ENCODE data around the gene SLC24A3. TPM values are rescaled to one million over a fixed set of nuclear protein-coding genes. Genes with fewer than 3 reads are reported as not detected.

SLC24A3 gene
- polyA plus RNA-seq, 1 experiment = 1.7 TPM

DNA sequence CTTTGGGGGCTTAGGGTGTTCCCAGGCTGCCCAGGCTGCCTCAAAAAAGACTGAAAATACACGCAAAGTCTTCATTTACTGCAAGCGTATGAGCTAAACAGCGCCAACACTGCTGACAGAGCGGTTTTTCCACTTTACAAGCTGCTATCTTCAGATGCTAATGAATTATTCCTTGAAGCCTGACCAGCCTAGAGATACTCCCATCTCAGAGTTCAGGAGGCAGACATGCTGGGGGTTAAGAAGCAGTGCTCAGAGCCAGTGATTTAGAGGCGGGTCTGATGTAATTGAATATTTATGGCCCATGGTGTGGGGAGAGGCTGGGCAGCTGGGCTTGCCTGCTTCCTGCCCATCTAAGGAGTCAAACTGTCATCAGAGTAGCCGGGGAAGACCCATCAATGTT, 241.4 kb downstream of the SLC24A3 start:
- CTCF ChIA-PET = no interaction called here
- H3K4me3 ChIP-seq (ENCODE audit: low read depth, low read length) = no peak overlapping the region

DNA sequence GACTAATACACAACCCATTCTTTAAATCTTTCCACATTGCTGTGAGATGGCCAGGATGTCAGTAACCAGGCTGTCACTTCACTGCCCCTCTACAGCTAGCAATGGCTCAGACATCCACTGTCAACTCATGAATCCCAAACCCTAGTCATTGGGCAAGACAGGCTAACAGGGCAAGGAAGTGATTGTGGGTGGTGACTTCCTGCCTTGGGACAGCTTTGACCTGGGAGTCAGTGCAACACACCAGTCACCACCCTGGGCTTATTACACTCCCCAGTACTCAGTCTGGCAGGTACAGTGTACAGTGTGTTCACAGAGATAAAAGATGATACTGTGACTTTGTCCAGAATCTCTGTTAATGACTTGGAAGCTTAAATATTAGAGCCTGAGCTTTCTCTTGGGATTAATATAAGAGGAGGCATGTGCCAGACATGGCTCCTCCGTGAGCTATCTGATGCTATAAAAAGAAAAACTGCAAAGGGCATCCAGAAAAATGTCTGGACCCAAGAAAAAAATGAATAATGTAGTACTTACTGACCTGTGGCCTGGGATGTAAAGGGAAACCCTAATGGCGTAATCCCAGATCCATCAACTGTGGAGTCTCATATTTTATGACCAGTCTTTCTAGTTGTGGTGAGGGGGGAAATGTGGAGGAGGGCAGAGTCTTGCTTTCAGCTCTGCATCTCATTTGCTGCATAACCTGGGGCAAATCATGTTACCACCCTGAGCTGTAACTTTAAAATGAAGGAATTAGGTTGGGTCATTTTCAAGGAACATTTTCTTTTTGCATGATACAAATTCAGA, 244.4 kb downstream of the SLC24A3 start:
- no peaks in the 10 kb centered on the region for H3K27me3 ChIP-seq (ENCODE audit: control insufficient read depth, insufficient read depth, low read length)
- ChIA-PET POLR2A (interaction anchor here (0.7 kb wide), 1 partner anchor 301 kb away, joined by 5 read pairs; no protein-coding TSS in a partner anchor), CTCF (no interaction called here)
- H3K4me3 ChIP-seq (ENCODE audit: low read depth, low read length) = no peak overlapping the region
- DNase-seq (ENCODE audit: low read depth) = no peak
- no peak for TF ChIP-seq CTCF (IDR thresholded peaks at IDR 0.05; ENCODE audit: insufficient read depth, low read depth, low read length)
- no peaks in the 10 kb centered on the region for H3K36me3 ChIP-seq (ENCODE audit: control insufficient read depth, insufficient read depth, low read length)

More for the DNA sequence above, 241.4 kb downstream of the SLC24A3 start:
- no peaks in the 10 kb centered on the region for H3K27me3 ChIP-seq (ENCODE audit: control insufficient read depth, insufficient read depth, low read length)
- no peak for TF ChIP-seq CTCF (IDR thresholded peaks at IDR 0.05; ENCODE audit: insufficient read depth, low read depth, low read length)
- POLR2A ChIA-PET = no interaction called here
- no peak for DNase-seq (ENCODE audit: low read depth)
- H3K36me3 ChIP-seq (ENCODE audit: control insufficient read depth, insufficient read depth, low read length) = no peaks in the 10 kb centered on the region

GRCh38 chr20:19457611-19458010, 245.2 kb downstream of the SLC24A3 start:
- ChIA-PET CTCF (interaction anchor here (0.8 kb wide), 1 partner anchor 22 kb away, joined by 3 read pairs; no protein-coding TSS in a partner anchor), POLR2A (no interaction called here)
- no peaks in the 10 kb centered on the region for H3K36me3 ChIP-seq (ENCODE audit: control insufficient read depth, insufficient read depth, low read length)
- TF ChIP-seq CTCF (IDR thresholded peaks at IDR 0.05; ENCODE audit: insufficient read depth, low read depth, low read length) = no peak
- no peaks in the 10 kb centered on the region for H3K27me3 ChIP-seq (ENCODE audit: control insufficient read depth, insufficient read depth, low read length)
- DNase-seq (ENCODE audit: low read depth) = no peak
- H3K4me3 ChIP-seq (ENCODE audit: low read depth, low read length) = no peak overlapping the region

DNA sequence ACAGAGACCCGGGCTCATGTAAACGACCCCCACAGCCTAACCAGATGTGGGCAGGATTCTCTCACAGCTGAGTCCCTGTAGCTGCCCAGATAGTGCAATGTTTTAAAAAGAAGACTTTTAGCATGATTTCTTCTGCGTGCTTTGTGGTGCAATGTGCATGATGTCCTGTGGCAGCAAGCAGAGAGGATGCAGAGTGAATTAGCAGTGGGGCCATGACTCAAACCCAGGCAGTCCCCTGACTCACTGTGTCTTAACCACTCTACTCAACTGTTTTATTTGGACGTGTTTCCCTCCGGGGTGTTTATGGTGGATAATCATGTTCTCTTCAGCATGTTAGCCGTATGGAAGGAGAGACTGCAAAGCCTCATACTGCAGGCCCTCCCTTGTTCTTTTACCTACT, 247.9 kb downstream of the SLC24A3 start:
- ChIA-PET POLR2A (no interaction called here), CTCF (interaction anchor here (1.4 kb wide), 1 partner anchor 9 kb away, joined by 6 read pairs; no protein-coding TSS in a partner anchor)
- DNase-seq (ENCODE audit: low read depth) = peak; percentile 54
- H3K36me3 ChIP-seq (ENCODE audit: control insufficient read depth, insufficient read depth, low read length) = no peaks in the 10 kb centered on the region
- no peaks in the 10 kb centered on the region for H3K27me3 ChIP-seq (ENCODE audit: control insufficient read depth, insufficient read depth, low read length)
- no peak overlapping the region for H3K4me3 ChIP-seq (ENCODE audit: low read depth, low read length)
- TF ChIP-seq CTCF (IDR thresholded peaks at IDR 0.05; ENCODE audit: insufficient read depth, low read depth, low read length) = no peak

GRCh38 chr20:19462491-19462890, 250.0 kb downstream of the SLC24A3 start:
- no peak for DNase-seq (ENCODE audit: low read depth)
- ChIA-PET CTCF (no interaction called here), POLR2A (no interaction called here)
- Histone ChIP-seq H3K27me3 (ENCODE audit: control insufficient read depth, insufficient read depth, low read length) (no peaks in the 10 kb centered on the region), H3K36me3 (ENCODE audit: control insufficient read depth, insufficient read depth, low read length) (no peaks in the 10 kb centered on the region), H3K4me3 (ENCODE audit: low read depth, low read length) (no peak overlapping the region)
- TF ChIP-seq CTCF (IDR thresholded peaks at IDR 0.05; ENCODE audit: insufficient read depth, low read depth, low read length) = no peak

All from BJ (cell line).